Globus pallidus (tissue), 1 donor: ENCODE data around the gene PODN.

ENCODE experiments used
- DNase-seq: peaks from one replicate; pipeline ENCODE4 v3.0.0-alpha.2; 2015; ENCODE audit warnings: low spot score

PODN gene, protein sequence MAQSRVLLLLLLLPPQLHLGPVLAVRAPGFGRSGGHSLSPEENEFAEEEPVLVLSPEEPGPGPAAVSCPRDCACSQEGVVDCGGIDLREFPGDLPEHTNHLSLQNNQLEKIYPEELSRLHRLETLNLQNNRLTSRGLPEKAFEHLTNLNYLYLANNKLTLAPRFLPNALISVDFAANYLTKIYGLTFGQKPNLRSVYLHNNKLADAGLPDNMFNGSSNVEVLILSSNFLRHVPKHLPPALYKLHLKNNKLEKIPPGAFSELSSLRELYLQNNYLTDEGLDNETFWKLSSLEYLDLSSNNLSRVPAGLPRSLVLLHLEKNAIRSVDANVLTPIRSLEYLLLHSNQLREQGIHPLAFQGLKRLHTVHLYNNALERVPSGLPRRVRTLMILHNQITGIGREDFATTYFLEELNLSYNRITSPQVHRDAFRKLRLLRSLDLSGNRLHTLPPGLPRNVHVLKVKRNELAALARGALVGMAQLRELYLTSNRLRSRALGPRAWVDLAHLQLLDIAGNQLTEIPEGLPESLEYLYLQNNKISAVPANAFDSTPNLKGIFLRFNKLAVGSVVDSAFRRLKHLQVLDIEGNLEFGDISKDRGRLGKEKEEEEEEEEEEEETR

DNA sequence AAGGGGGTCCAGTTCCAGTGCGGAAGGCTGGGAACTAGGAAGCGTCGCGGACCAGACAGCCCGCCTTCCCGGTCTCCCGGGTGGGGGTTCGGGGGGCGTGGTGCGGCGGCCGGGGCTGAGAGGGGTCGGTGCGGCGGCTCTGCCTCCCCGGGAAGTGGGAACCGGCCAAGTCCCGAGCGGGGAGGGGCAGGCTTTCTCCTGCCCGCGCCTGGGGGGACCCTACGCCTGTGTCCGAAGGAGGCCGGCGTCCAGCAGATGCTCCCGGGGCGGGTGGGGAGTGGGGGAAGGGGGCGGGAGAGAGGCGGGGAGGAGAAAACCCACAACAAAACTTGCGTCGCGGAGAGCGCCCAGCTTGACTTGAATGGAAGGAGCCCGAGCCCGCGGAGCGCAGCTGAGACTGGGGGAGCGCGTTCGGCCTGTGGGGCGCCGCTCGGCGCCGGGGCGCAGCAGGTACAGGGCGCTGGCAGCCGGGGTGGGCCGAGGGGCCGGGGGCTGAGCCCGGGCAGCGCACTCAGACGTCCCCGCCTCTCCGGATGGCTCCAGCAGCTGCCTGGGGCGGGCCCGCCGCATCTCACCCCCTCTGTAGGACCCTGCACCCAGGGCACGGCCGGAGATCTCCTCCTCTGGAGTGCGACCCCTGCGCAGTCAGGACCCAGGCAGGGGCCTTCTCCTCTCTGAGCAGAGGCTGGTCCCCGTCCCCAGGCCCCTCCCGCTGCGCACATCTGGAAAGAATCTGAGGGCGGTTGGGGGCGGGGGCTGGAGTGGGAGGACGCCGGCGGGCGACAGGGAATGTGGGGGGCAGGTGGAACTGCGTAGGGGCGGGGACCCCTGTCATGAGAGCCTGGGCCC is at the start of gene PODN:
Gene PODN, plus strand, starts transcription at position 355 of the 849 bp plus-strand sequence. CDS start 7,643 bp downstream, outside the sequence.
- no peak for DNase-seq

DNA sequence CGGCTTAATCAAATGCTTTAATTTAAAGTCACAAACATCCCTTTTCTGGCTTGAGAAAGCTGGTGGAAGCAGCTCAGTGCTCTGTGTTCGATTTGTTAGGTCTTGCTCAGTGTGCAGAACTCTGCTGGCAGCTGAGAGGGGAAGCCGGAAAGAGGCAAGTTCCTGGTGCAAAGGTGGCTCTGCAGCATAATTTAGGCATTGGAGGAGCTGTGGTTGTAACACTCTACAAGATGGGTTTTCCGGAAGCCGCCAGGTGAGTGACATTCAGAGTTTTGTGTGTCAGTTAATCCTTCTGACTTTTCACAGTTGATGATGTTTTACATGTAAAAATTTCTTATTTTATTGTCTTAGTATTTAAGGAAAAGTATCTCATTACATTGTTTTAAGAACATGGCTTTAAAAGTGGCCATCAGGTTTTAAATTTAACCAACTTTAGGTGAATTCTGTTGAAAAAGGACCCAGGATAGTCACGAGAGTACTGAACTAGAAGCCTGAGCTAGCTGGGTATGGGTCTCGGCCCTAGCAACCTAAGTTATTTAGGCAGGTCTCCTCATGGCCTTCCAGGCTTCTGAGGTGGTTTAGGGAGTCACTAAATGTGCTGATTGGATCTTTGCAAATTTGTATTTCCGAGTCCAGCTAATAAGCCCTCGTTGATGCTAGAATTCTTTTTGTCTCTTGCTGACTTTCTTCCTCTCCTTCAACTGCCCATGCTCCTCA is 47.1 kb upstream of the PODN start:
- DNase-seq = peak; percentile 74

DNA sequence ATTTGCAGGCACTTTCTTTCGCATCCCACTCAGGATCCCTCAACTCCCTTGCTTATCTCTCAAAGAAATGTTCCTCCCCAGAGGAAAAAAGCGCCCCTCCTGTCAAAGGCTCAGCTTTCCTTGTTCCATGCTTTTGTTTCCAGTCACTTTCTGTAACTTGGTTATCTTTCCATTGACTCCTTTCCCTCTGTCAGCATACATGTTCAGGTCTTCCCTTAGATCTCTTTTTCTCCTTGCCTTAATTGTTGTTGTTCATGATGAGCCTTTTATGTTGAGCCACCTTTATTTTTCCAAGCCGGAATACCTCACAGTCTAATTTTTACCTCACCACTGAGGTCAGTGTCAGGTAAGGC is 46.5 kb upstream of the PODN start:
- peak; percentile 1 for DNase-seq

DNA sequence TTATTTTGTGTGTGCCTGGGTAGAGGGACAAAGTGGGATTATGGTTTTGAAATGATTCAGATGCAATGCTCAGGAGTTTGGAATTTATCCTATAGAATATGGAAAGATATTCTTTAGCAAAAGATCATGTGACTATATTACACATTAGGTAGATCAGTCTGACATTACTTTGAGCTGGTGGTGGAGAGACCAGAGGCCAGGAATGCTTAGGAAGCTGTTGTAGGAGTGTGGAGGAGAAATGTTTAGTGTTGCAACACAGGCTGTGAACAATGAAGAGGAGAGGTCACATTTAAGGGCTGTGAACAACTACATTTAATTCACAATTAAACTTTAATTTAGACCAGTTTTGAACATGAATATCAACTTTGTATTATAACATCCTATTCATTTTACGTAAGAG is 45.3 kb upstream of the PODN start:
- no peak for DNase-seq

DNA sequence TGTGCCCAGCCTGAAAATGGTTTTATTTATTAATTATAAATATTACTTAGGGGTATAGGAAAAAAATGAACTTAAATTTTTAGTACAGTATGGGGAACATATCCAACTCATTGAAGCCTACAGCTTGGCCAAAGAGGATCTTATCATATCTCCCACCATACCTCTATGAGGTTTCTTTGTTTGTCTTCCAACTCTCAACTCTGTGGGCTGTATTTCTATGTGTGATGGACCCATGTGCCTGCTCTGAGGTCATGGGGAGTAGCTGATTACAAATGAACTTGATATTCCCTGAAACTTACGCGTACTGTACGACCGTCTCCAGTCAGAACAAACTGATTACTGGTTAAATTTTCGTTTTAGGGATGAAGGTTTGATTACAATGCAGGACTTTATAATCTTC is 41.4 kb upstream of the PODN start:
- DNase-seq = no peak

DNA sequence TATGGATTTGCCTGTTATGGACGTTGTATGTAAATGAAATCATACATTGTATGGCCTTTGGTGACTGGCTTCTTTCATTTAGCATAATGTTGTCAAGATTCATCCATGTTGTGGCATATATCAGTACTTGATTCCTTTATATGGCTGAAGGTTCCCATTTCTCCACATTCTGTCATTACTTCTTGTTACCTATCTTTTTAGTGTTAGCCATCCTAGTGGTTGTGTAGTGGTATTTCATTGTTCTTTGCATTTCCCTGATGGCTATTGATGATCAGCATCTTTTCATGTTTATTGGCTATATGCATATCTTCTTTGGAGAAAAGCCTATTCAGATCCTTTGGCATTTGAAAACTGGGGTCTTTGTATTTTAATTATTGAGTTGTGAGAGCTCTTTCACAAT is 39.8 kb upstream of the PODN start:
- DNase-seq = no peak

DNA sequence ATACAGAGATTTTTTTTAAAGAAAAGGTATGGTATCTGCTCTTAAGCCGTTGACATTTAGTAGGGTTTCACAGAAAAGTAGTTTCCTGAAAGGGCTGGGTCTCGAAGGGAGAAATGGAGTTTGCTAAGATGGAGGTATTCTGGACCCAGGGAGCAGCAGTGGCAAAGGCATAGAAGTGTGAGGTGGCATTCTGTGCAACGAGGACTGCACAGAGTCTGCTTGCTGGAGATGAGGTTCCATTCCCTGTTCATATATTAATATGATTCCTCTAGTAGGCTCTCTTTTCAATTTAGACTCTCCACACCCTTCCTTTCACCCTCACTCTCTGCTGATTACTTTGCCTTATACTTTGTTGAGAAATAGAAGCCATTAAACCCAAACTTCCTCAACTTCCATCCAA is 38.5 kb upstream of the PODN start:
- DNase-seq = no peak

DNA sequence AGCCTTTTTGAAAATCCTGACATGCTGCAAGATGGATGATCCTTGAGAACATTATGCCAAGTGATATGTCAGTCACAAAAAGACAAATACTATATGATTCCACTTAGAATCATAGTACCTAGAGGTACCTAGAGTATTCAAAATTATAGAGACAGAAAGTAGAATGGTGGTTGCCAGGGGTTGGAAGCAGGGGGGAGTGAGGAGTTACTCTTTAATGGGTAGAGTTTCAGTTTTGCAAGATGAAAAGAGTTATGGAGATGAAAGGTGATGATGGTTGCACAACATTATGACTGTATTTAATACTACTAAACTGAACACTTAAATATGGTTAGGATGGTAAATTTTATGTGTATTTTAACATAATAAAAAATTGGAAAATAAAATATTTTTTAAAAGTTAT is 37.9 kb upstream of the PODN start:
- DNase-seq = no peak

DNA sequence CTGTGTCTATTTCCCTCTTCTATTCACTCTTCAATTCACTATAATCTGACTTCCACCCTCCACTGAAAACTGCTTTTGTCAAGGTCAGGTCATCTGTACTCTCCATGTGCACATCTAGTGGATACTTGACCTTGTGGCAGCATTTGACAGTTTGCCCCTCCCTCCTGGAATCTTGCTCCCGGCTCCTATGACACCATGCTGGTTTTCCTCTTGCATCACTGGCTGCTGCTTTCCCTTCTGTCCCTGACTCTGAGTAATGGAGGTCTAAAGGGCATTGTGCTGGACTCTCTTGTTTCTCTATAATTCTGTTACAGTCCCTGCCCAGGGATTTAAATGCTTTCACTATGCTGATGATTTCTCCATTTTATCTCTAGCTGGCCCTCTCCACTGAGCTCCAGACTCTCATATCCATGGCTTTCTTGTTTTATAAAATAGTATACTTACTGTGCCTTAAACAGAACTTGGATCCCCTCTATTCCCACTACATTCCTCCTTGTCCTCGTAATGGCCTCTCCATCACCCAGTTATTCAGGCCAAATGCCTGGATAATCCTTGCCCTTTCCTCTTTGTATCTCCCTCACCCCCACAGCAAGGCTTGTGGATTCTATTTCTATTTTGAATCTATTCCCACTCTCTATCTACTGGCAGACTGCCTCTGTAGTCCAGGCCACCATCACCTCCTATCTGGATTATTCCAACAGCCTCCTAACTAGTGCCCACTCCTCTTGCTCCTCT is 36.8 kb upstream of the PODN start:
- DNase-seq = no peak

DNA sequence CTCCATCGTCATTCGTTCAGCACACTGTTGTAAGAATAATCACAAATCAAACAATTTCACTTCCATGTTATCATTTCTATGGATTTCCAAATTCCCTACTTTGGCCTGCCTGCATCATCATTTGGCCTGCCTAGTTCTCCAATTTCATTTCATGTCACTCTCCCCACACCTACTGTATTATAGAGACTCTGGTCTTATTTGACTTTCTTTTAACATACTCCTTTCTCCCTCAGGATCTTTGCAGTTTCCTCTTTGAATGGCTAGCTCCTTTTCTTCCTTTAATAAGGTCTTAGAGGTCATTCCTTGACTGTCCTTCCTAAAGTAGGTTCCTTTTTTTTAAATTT is 36.3 kb upstream of the PODN start:
- DNase-seq = no peak

DNA sequence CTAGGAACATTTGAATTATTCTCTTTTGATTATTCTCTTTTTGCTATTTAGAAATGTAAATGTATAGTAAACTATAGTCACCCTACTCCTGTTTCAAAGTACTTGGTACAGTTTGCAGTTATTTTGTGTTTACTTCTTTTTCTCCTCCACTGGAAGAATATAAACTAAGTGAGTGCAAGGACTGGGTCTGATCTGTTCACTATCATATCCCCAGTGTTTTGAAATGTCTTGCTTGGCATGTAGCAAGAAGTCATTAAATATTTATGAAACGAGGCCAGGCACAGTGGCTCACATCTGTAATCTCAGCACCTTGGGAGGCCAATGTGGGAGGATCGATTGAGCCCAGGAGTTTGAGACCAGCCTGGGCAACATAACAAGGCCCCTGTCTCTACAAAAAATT is 35.8 kb upstream of the PODN start:
- DNase-seq = no peak

DNA sequence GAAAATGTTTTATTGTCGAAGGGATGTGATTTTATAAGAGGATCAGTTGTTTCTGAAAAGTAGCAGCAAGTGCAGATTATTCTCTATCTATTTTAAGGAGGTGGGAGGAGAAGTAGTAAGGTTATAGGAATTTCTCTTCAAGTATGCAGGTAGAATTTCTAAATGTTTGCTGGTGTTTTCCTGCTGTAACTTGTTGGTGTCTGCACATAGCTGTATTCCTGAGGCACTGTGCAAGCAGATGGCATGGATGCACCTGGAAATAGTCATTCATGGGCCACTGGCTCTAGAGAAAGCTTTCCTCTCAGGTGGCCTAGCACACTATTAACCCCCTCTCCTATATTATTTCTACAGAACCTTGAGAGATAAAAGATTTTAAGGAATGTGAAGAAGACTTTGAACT is 30.3 kb upstream of the PODN start:
- DNase-seq = no peak

DNA sequence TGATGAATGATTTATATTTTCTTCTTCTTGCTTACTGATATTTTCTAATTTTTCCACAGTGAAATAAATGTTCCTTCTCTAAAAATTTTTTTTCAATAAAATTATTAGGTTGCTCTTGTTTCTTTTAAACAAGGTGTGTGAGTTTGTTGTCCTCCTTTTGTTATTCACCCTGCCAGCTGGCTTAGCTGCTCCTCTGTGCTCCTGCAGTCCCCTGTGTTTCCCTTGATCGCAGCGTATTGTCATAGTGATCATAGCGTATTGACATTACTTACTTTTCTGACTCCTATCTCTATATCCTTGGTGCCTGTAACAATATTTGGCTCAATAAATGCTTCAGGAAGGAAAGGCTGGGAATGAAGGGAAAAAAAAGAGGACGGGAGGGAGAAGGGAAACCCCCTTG is 24.9 kb upstream of the PODN start:
- DNase-seq = no peak

DNA sequence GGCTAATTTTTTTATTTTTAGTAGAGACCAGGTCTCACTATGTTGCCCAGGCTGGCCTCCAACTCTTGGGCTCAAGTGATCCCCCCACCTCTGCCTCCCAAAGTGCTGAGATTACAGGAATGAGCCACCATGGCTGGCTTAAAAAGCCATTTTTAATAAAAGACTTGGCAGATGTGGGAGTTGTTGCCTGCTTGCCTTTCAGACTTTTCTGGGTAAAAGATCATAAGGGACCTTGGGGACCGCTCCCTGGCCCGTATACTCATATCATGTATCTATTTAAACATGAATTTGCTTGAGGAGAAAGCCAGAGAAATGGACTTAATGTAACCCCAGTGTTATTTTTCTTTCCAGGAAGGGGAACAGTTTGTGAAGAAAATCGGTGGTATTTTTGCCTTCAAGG is 23.4 kb upstream of the PODN start:
- no peak for DNase-seq

DNA sequence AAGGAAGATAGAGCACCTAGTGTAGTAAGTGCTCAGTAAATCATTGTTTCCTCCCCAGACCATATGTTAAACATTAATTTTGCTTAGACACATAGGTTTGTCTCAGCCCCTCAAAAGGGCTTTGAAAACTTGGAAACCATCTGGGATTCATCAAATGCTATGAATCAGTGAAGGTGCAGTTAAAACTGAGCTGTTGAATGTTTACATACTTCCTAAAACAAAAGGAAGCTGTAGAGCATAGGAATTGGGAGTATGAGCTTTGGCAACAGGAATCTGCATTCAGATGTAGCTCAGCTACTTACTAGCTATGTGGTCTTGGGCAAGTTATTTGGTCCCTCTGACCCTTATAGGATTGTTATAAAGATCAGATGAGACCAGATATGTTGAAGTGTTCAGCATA is 18.7 kb upstream of the PODN start:
- no peak for DNase-seq

DNA sequence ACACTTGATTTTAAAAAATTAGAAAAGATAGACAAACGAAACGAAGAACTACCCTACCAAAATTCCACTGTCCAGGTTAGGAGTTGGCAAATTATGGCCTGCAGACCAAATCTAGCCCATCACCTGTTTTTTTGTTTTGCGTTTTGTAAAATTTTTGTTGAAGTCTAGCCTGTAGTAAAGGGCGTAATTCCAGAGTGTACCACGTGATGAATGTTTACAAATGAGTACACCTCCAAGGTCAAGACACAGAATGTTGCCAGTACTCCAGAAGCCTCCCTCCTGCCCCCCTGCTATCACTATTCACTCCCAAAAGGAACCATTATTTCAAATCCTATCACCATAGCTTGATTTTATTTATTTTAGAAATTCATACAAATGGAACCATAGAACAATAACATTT is 17.1 kb upstream of the PODN start:
- no peak for DNase-seq

DNA sequence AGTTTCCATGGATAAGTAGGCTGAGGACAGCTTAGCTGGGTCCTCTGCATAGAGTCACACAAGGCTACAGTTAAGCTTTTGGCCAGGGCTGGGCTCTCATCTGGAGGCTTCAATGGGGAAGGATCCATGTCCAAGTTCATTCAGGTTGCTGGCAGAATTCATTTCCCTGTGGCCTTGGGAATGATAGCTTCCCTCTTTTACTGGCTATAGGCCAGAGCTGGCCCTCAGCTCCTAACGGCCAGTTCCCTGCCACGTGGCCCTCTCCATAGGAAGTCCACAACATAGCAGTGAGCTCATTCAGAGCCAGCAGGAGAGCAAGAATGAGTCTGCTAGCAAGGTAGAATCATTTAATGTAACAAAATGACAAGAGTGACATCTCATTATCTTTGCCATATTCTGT is 15.1 kb upstream of the PODN start:
- no peak for DNase-seq

DNA sequence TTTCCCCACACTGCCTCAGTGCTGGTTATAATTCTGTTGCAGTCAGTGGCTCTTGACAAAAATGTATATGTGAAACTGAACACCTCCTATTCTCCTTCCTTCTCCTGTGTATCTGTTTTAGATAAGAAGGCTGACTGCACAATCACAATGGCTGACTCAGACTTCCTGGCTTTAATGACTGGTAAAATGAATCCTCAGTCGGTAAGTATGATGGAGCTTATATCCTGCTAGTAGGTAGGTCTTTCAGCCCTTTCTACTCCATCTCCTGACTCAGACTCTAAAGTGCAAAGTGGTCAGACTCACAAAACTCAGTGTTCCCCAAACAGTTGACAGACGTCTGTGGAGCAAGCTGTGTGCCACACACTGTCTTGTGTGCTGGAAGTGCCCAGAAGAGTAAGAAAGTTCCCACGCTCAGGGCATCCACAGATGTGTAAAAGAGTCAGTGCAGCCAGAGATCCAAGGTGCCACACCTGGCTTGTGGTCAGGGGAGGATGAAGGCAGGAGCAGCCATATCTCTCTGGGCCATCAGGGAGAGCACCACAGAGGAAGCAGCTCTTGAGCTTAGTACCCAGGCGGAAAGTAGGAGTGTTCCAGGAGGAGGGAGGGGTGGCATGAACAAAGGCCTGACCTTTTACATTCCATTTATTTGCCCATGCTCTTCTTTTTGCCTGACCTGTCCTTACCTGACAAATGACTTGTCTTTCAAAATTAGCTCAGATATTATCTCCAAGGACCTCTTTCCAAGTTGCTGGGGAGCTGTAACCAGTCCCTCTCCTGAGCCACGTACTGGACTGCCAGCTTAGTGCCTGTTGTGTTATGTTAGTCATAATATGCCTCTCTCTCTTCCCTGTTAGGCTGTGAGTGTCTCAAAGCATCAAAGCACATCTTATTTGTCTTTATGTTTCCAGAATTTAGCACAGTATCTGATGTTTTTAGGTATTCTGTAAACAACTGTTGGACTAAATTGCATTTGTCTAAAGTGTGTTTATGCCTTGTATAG is 14.0 kb upstream of the PODN start:
- no peak for DNase-seq

DNA sequence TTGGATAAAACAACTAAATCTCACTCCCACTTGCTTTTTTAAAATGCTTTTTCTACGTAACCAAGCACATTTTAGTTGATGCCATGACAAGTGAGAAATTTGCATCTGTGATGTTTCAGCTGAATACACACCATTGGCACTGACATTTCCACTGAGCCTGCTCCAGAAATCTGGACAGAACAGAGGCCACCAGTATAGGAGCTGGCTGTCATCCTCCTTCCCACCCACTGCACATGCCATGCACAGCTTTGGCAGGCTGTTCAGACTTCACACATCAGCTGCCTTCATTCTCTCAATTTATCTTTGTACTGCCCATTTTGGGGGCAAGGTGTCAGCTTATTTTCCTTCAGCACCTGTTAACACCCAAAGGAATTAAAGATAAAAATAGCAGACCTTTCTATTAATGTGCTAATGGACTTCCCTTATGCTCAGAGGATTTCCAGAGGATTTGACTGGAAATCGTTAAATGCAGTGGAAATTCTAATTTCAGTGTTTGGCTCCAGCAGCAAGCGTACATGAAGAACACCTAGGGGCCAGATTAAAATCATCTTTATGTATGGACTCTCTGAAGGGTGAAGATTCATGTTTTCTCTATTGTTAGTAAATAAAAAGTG is 12.9 kb upstream of the PODN start:
- DNase-seq = peak; percentile 62

DNA sequence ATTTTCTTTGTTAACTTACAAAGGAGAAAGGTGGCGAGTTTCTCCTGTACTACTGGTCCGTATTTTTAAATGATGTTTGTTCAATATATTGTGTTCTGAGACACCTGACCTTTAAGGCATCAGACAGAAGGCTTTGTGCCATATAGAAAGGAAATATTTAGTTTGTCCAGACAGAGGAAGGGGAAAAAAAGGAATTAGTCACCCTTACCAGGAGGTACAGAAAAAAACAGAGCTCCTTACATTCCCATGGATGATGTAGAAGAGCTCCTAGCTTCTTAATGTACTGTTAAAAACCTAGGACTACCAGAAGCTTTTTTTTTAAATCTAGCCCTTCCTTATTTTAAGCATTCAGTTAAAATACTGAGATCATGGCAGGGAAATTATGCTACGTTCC is 12.4 kb upstream of the PODN start:
- no peak for DNase-seq
